ENCODE data around the gene NDUFV1. TPM values are rescaled to one million over a fixed set of nuclear protein-coding genes. Genes with fewer than 3 reads are reported as not detected.

Gene NDUFV1
- total and polyA plus RNA-seq, 8 donors = 82.5 to 281 (median 115) TPM

DNA sequence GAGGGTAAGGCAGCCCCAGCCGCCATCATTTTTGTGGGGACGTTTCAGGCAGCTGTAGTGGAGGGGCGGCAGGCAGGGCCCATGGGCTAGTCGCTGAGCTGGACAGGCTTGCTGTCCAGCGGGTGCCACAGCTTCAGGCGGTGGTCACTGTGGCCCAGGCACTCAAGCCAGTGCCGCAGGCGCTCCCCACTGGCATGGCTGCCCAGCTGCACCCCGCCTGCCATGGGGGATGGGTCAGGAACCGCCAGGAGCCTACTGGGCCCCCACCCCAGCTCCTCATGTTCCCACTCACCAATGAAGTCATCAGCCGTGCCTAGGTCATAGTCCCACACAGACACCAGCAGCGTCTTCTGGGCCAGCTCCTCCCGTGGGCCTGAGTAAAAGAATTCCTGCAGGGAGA, 6.0 kb downstream of the NDUFV1 start:
- ATAC-seq (no peak), DNase-seq (peak in 2 of 6 donors; percentile 39 to 73), FAIRE-seq (no peak)
- no peak overlapping the region for H3K27ac ChIP-seq
- TF ChIP-seq, protein P1, sequence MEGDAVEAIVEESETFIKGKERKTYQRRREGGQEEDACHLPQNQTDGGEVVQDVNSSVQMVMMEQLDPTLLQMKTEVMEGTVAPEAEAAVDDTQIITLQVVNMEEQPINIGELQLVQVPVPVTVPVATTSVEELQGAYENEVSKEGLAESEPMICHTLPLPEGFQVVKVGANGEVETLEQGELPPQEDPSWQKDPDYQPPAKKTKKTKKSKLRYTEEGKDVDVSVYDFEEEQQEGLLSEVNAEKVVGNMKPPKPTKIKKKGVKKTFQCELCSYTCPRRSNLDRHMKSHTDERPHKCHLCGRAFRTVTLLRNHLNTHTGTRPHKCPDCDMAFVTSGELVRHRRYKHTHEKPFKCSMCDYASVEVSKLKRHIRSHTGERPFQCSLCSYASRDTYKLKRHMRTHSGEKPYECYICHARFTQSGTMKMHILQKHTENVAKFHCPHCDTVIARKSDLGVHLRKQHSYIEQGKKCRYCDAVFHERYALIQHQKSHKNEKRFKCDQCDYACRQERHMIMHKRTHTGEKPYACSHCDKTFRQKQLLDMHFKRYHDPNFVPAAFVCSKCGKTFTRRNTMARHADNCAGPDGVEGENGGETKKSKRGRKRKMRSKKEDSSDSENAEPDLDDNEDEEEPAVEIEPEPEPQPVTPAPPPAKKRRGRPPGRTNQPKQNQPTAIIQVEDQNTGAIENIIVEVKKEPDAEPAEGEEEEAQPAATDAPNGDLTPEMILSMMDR (IDR thresholded peaks at IDR 0.05) = no peak
- no peak overlapping the region for H3K4me3 ChIP-seq
- H3K4me1 ChIP-seq = peaks cover 0 to 3% (median 0%) of the 10 kb centered on the region in 3 donors
- no peaks in the 10 kb centered on the region for H3K9me3 ChIP-seq
- peaks cover 5 to 26% (median 15%) of the 10 kb centered on the region in 3 donors for H3K36me3 ChIP-seq
- no peaks in the 10 kb centered on the region for H3K27me3 ChIP-seq
- intact Hi-C loops (cut with DNase I) = no loop called here
- 91 to 92% methylated on average over 12 to 13 of the region's 13 CpGs for WGBS, 2 donors

- H3K4me1 ChIP-seq = no peaks in the 10 kb centered on the region
- peak overlapping the region; percentile 49 to 83 (median 70) for H3K27ac ChIP-seq
- peak overlapping the region in 1 of 4 donors; percentile 26 for H3K4me3 ChIP-seq
- H3K9me3 ChIP-seq = no peaks in the 10 kb centered on the region
- FAIRE-seq = no peak
- TF ChIP-seq, protein P1 (IDR thresholded peaks at IDR 0.05) = no peak
- WGBS, 2 donors = 80 to 87% methylated on average over 17 of the region's 17 CpGs
- peaks cover 5 to 26% (median 15%) of the 10 kb centered on the region in 3 donors for H3K36me3 ChIP-seq
- intact Hi-C loops (cut with DNase I) = no loop called here
- peak; percentile 3 to 11 (median 8) for ATAC-seq
- peak in 2 of 6 donors; percentile 33 to 63 for DNase-seq
- H3K27me3 ChIP-seq = no peaks in the 10 kb centered on the region
Measured at GRCh38 chr11:67613313-67613959, 6.7 kb downstream of the NDUFV1 start.

DNA sequence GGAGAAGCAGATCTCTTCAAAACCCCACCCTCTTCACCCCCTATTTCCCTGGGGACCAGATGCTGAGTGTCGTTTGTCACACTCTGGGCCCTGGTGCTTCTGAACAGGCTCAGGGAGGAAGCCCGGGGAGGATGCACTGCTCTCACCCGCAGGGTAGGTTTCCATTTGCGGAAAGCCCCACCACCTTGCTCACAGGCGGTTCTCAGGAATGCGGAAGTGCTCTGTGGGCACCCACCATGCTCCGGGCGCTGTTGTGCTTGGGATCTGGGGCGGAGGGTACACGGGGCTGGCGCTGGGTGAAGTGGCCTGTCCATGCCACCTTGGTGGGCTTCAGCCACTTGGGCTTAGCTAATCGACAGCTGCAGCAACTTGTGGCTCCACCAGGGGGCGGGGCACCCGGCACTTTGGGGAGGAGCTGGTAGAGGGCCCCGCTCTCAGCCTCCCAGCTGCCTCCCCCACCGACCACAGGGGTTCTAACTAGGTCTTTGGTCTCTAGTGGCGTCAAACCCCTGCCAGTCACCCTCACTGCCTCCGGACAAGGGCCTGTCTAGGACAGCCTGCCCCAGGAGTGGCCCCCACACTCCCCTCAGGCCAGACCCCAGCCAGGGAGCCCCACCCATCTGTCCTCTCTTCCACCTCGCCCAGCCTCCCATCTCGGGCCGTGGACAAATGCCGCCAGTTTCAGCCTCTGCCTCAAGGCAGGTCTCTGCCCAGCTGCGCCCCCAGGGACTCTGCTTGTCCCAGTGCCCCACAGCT, 7.4 kb downstream of the NDUFV1 start:
- Histone ChIP-seq H3K4me1 (no peaks in the 10 kb centered on the region), H3K4me3 (peak overlapping the region in 3 of 4 donors; percentile 4 to 28 (median 26)), H3K27ac (peak overlapping the region; percentile 49 to 83 (median 70)), H3K9me3 (no peaks in the 10 kb centered on the region), H3K27me3 (no peaks in the 10 kb centered on the region), H3K36me3 (peaks cover 5 to 21% (median 15%) of the 10 kb centered on the region in 3 donors)
- WGBS, 2 donors = 14 to 15% methylated on average over 23 of the region's 23 CpGs
- FAIRE-seq = no peak
- peak in 5 of 6 donors; percentile 57 to 84 (median 75) for DNase-seq
- intact Hi-C loops (cut with DNase I) = no loop called here
- peak; percentile 55 to 81 (median 73) for ATAC-seq
- TF ChIP-seq, protein P1 (IDR thresholded peaks at IDR 0.05) = peak; percentile 36 to 71 (median 59)

DNA sequence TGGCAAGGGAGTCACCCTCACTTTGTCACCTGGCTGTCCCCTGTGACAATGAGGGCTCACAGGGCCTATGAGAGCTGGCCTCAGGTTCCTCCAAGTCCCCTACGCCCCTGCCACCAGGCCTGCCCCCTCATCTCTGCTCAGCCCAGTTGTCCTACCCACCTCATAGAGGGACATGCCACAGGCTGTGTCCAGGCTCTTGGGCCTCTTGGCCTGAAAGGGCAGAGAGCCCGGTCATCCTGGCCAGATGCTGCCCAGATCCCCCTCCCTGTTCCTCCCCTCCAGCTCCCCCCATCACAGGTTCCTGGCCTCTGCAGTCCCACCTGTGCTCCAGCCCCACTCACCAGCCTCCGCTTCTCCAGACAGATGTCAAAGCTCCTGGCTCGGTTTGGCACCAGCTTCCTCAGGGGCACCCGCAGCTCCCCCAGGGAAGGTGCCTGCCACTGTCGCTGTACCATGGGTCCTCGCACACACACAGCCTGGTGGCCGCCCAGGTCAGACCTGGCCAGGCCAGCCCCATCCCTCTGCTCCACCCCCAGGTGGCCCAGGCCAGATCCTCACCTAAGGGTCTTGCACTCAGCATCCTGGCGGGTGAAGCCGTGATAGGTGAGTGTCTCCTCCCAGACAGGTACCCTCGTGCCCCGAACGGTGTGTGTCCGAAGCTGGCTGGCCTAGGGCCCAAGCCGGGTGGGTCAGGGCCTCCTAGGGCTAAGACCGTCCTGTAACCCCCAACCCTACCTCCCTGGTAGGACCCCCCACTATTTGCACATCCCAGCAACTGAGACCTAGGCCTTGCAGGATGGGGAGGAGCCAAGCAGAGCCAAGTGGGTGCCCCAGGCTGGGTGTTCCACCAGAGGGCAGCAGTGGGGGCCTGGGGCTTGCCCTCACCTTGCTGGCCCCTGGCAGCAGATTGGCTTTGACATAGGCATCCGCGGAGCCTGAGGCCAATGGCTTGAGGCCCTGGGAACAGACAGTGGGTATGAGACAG, 8.3 kb downstream of the NDUFV1 start:
- intact Hi-C loops (cut with DNase I) = no loop called here
- H3K4me1 ChIP-seq = no peaks in the 10 kb centered on the region
- peaks cover 4 to 17% (median 14%) of the 10 kb centered on the region in 3 donors for H3K36me3 ChIP-seq
- peak in 5 of 6 donors; percentile 37 to 87 (median 81) for DNase-seq
- peak overlapping the region; percentile 49 to 83 (median 70) for H3K27ac ChIP-seq
- H3K27me3 ChIP-seq = no peaks in the 10 kb centered on the region
- WGBS, 2 donors = 77 to 78% methylated on average over 18 of the region's 18 CpGs
- no peaks in the 10 kb centered on the region for H3K9me3 ChIP-seq
- FAIRE-seq = no peak
- no peak overlapping the region for H3K4me3 ChIP-seq
- TF ChIP-seq, protein P1 (IDR thresholded peaks at IDR 0.05) = peak; percentile 35 to 48 (median 45)
- peak; percentile 60 to 80 (median 78) for ATAC-seq

Data from pancreas (tissue), 10 donors.